NCI-H187 treated with DMSO at 0.1 percent for 48 hours (cell line): ENCODE measurements around the gene DAPK2.
A peak's percentile ranks its signal among the peaks of the same experiment; 100 is the strongest.
"Not testable (repeated sequence)": the region's sequence is repeated elsewhere in the genome, so short reads cannot be mapped to it uniquely, and the experiment has no call there.

Experiments used
- DNase-seq: peaks from one replicate; lab custom pipeline; 2025; lab: John Stamatoyannopoulos, UW

DAPK2 gene

DNA sequence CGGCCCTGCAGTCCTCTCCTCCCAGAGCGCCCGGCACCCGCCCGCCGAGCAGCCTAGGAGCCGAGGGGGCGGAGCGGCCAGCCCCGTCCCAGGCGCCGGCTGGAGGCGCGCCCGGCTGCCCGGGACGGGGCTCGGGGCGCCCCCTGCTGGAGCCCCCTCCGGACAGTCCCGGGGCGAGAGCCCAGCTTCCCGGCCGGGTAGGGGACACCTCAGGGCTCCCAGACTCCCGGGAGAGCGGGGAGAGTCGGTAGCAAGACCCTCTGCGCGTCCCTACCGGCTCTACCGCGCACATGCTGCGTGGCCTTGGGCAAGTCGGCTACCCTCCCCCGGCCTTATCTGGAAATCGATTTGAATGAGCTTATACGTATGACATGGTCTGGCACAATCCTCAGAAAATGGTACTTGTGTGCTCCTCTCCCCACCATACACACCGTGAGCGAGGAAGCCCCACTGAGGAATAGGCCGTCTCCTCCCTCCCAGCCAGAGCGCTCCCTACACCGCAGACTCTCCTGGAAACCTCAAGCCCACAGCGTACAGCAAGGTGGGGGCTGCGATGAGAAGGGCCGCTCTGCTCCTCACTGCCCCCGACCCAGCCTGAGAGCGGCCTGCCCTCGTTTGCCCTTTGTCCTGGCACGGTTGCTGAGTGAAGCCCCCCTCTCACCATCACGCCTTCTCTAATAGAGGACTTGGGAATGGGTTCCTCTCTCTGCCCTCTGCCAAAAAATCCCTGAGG is at the start of gene DAPK2:
Gene DAPK2, minus strand, starts transcription at position 65 of the 733 bp plus-strand sequence. CDS start 6,224 bp downstream, outside the sequence.
- DNase-seq, result no peak

DNA sequence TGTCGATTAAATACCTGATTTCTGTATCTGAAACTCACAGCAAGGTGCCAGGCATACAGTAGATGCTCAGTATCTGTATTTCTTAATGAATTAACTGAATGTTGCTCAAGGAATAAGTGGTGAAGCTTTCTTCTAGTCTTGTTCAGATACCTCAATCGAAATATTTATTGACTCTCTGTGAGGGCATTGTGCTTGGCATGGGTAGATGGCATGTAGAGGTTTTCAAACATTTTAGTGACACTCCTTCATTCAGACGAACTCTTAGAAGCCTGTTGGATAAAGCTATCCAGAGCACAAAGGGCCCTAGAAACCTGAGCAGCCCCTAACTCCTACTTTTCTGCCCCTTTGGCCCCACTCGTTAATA is 49.1 kb upstream of the DAPK2 start:
- DNase-seq, result no peak

DNA sequence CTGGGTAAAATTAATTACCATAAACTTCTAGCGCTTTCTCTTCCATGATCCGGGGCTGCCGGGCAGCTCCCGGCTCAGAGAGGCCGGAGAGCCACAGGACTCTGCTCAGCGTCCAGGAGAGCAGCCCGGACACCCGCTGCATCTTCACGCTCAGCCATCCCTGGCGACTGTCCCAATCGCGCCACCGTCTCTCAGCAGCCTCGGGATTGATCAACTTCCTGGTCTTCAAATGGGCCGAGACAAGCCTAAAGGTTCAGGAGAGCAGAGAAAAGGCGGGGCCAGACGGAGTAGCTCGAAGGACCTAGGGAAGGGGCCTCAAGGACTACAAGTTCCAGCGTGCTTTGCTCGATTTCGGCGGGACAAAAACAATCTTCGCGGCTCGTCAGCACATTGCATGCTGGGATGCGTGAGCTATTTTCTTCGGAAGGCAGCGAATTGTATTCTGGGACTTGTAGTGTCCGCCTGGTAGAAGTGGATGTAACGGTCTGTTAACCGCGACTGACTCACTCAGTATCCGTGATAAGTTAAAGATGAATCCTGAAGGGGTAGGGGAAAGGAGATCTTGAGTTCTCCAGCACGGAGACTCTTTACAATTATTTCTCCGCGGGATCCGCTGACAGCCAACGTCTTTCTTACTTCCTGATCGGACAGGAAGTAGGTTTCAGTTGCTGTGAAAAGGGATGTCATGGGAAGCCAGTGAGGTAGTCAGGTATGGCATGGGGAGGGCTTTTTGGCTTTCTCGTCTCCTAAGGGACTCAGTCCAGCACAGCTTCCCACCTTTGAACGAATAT is 47.5 kb upstream of the DAPK2 start, which contains the start of gene CIAO2A:
Gene CIAO2A, minus strand, starts transcription at position 212 of the 791 bp plus-strand sequence. Its CDS starts 70 bp downstream, at position 142.
- DNase-seq, result peak; percentile 88

GRCh38 chr15:64092864-64093626 is 46.8 kb upstream of the DAPK2 start:
- no peak for DNase-seq

GRCh38 chr15:64092075-64092820 is 46.0 kb upstream of the DAPK2 start:
- DNase-seq, result no peak

DNA sequence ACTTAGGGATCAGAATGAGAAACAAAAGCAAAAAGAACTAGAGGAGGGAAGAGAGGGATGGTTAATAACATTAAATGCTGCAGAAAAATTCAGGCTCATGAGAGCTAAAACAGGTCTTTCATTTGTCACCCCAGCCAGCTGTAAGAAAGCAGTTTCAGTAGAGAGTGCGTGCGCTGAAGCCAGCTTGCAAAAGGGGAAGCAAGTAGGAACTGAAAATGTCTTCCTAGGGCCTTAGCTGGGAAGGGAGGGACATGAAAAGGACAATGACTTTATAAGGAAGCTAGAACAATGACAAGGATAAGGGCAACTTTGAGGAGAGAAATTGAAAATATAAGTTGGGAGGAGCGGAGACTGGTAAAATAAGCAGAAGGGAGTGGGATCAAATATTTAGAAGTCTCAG is 44.2 kb upstream of the DAPK2 start:
- no peak for DNase-seq

GRCh38 chr15:64089543-64090280 is 43.4 kb upstream of the DAPK2 start:
- no peak for DNase-seq

DNA sequence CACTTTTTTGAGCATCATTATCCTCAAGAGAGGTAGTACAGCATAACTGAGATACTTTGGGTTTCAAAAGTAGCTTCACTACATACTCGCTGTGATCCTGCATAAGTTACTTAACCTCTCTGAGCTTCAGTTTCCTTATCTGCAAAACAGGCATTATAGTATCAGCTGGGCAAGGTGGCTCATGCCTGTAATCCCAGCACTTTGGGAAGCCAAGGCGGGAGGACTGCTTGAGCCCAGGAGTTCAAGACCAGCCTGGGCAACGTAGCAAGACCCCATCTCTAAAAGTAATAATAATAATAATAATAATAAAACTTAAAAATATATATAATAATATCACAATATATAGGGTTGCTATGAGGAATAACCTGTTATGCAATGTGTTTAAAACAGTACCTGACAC is 36.5 kb upstream of the DAPK2 start:
- DNase-seq, result no peak

- not testable (repeated sequence) for DNase-seq
These were observed 27.2 kb upstream of the DAPK2 start for GRCh38 chr15:64073496-64073895.

DNA sequence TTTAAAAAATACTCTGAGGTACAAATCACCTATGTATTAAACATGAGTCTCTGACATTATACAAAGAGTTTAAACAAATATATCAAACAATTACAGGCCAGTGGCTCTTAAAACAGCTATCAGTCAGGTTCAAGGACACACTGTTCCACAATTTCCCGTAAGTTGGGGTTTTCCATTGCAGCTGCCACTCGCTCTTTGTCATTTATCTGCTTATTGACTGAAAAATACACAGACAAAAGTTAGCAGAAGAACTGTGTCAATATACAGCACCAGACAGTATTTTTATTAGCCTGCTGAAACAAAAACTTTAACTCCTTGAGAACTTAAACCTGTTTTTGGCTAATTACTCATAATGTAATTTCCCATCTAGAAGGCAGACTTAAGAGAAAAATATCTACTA is 26.5 kb upstream of the DAPK2 start:
- DNase-seq, result no peak

- DNase-seq, result no peak
These were observed 25.9 kb upstream of the DAPK2 start for GRCh38 chr15:64071931-64072765.

DNA sequence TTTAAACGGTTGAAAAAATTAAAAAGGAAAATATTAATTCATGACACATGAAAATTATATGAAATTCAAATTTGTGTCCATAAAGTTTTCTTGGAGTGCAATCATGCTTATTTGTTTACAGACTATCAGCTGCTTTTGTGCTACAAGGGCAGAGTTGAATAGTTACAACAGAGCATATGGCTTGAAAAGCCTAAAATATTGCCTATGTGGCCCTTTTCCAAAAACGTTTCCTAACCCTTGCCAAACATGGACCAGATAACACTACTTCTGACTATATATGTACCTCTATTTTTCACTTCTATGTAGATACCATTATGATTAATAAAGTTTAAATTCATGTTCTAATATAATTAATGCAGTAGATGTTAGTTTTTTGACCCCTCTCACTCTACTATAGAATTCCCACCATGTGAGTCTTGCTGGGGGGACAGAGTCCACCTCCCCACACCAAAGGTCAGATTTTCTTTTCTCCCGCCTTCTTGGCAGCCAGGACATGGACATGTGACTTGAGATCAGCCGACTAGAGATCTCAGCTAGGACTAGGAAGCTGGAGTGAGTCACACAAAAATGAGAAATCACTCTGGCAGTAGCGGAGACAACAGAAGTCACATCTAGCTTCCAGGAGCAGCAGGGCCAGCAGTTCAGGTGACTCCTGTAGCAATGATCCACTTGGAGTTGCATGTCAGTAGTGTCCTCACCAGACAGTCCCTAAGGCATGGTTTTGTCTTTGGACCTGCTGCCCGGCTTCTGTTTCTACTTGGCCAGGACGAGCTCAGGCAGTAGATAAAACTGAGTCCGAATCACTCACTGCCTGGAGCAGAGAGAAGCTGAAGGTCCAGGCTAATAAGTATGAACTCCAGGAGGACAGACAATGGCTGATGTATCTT is 24.9 kb upstream of the DAPK2 start:
- DNase-seq, result no peak

DNA sequence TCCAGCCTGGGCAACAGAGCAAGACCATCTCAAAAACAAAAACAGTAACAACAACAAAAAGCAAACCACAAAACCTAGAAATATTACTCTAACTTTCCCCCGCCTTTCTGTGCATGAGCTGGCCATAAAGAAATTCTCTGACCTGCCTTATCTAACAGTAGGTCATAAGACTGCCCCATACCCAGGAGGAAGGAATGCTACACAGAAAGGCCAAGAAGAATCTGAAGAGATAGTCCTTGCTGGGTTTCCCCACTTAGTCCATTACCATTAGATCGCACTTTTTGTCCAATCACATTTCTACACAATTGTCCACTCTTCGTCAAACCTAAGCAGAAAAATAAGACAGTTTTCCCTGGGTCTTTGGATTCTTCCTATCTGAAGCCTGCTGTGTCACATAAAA is 23.8 kb upstream of the DAPK2 start:
- DNase-seq, result no peak

GRCh38 chr15:64068133-64068532 is 21.8 kb upstream of the DAPK2 start:
- no peak for DNase-seq

DNA sequence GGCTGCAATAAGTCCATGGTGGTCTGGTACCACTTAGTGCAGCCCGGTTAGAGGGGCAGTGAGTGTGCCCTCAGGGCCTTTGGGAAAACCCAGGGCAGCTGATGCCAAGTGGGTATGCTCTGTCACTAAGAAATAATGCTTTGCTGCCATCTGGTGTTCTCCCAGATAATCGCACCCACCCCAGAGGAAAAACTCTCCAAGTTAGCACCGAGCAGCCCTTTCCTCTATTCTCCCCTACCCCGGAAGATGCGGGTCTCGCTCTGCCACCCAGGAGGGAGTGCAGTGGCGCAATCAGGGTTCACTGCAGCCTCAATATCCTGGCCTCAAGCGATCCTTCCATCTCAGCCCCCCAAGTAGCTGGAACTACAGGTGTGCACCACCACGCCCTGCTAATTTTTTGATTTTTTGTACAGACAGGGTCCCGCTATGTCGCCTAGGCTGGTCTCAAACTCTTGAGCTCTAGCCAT is 21.3 kb upstream of the DAPK2 start:
- DNase-seq, result no peak

DNA sequence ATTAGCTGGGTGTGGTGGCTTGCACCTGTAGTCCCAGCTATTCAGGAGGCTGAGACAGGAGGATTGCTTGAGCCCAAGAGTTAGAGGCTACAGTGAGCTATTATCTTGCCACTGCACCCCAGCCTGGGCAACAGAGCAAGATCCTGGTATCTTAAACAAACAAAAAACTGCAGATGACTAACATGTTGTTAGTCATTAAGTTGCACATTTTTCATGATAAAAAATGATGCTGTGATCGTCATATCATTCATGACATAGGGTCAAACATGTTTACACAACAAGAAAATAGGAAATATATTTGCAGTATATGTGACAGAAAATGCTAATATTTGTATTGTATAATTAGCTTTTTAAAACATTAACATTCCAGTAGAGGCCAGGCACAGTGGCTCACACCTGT is 20.2 kb upstream of the DAPK2 start:
- no peak for DNase-seq

DNA sequence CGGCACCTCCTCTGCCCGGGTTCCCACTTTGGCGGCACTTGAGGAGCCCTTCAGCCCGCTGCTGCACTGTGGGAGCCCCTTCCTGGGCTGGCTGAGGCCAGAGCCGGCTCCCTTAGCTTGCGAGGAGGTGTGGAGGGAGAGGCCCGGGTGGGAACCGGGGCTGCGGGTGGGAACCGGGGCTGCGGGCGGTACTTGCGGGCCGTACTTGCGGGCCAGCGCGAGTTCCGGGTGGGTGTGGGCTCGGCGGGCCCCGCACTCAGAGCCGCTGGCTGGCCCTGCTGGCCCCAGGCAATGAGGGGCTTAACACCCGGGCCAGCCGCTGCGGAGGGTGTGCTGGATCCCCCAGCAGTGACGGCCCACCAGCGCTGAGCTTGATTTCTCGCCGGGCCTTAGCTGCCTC is 14.4 kb upstream of the DAPK2 start:
- no peak for DNase-seq

DNA sequence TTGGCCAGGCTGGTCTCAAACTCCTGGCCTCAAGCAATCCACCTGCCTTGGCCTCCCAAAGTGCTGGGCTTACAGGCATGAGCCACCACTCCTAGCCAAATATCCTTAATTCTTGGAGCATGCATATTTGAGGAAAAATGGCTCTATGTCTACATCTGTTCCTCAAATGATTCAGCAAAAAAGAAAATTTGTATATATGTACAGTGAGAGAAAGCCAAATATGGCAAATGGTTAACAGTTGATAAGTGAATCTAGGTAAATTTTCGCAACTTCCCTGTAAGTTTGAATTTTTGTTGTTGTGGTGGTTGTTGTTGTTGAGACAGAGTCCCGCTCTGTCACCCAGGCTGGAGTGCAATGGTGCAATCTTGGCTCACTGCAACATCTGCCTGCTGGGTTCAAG is 12.8 kb upstream of the DAPK2 start:
- not testable (repeated sequence) for DNase-seq

DNA sequence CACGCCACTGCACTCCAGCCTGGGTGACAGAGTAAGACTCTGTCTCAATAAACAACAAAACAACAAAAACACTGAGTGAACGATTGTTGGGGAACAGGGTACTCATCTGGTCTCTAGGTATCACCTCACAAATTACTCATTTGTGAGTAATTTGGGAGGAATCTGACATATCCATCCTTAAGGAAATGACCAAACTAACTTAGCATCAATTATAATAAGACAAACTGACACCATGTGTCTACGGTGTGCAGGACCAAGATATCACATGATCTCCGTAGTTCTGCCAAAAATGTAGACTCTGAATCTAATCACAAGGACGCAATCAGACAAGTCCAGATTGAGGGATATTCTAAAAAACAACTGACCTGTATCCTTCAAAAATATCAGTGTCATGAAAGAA is 12.0 kb upstream of the DAPK2 start:
- no peak for DNase-seq
